COR-L47 (cell line): ENCODE results near the gene SLC5A11.
A peak's percentile ranks its signal among the peaks of the same experiment; 100 is the strongest.
"Not testable (repeated sequence)": the region's sequence is repeated elsewhere in the genome, so short reads cannot be mapped to it uniquely, and the experiment has no call there.

ENCODE experiments used
- DNase-seq: peaks from one replicate; lab custom pipeline; 2025; lab: John Stamatoyannopoulos, UW

SLC5A11 gene

DNA sequence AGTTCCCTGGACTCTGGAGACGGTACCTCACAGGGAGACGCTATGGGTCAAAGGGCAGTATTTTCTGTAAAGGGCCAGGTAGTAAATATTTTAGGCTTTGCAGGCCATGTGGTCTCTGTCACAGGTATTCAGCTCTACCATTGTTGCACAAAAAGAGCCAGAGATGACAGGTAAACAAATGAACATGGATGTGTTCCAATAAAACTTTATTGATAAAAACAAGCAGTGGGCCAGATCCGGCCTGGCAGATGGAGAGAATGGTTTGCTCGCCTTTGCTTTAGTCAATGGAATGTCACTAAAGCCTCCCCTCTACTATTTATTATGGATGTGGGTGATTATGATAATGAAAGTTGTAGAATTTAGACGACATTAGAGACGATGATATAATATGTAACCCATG, 8.9 kb upstream of the SLC5A11 start:
- DNase-seq = no peak

DNA sequence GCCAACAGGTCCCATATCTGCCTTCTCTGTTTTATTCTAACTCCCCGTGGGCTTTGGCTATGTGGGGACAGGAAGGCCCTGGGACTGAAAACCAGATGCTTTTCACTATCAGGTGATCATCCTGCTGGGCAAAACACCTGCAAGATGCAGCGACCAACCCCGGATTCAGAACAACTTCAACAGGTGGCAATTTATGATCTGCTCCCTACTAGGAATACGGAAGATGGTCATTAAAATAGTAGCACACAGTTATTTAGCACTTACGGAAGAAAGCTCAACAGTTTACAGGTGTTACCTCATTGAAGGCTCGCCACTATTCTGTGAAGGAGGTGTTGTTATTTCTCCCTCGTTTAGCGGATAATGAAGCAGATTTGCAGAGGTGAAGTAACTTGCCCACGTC, 7.8 kb upstream of the SLC5A11 start:
- DNase-seq = no peak

DNA sequence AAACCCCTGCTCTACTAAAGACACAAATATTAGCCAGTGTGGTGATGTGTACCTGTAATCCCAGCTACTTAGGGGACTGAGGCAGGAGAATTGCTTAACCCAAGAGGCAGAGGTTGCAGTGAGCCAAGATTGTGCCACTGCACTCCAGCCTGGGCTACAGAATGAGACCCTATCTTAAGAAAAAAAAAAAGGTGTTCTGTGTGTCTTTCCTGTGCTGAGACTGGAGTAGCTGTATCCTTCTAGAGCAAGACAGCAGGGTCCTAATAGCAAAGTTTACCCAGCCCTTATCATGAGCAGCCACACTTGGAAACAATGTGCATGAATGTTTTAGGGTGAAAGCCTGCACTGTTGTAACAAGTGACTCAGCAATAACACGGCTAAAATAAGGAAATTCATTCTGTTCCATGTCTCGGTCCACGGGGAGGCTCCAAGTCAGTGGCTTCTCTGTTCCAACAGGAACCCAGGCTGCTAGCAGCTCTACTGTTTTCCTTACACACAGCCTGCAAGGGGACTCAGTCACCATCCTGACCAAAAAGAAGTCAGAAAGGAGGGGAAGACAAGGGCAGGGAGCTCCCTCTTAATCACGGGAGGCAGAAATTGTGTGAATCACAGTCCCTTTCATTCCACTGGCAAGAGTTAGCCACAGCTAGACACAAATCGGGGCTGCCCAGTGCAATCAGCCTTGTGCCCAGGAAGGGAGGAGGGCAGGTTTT, 7.1 kb upstream of the SLC5A11 start:
- no peak for DNase-seq

DNA sequence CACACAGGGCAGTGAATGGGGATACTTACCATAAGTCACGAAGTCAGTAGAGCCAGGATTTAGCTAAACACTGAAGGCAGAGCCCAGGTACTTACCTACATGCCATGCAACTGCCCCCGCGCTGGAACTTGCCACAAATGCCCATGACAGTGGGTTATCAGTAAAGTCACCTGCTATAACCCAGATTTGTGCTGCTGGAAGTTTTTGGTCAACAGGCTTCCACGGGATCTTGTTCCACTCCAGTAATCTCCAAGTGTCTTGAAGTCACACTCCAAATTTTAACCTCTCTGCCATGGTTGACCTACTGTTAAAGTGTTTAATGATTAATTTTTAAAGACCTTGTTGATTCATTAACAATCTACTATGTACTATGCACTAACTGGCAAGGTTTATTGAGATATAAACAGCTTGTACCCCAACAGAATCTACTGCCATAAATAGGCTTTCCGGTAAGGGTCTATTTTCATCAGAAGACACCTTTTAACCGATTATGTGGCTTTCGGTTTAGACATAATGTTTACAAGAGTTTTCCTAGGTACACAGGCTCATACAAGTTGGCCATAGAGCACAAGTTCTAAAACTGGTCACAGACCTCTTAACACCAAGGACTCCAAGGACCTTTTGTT, 6.3 kb upstream of the SLC5A11 start:
- no peak for DNase-seq

DNA sequence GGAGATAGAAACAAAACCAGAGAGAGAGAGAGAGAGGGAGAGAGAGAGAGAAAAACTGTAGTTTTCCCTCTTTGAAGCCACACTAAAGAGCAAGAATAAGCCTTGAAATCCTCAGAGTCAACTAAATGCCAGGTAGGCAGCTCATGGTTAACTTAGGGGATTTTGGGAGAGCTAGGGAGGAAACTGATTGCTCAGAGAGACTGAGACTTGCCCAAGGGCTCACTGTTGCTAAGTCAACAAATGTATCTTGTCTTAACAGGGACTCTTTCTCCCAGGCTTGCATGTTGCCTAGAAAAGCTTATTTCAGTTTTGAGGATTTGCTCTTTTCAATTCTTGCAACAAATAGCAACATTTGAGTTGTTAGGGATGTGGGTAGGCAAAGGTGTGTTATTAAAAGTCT, 4.5 kb upstream of the SLC5A11 start:
- no peak for DNase-seq

DNA sequence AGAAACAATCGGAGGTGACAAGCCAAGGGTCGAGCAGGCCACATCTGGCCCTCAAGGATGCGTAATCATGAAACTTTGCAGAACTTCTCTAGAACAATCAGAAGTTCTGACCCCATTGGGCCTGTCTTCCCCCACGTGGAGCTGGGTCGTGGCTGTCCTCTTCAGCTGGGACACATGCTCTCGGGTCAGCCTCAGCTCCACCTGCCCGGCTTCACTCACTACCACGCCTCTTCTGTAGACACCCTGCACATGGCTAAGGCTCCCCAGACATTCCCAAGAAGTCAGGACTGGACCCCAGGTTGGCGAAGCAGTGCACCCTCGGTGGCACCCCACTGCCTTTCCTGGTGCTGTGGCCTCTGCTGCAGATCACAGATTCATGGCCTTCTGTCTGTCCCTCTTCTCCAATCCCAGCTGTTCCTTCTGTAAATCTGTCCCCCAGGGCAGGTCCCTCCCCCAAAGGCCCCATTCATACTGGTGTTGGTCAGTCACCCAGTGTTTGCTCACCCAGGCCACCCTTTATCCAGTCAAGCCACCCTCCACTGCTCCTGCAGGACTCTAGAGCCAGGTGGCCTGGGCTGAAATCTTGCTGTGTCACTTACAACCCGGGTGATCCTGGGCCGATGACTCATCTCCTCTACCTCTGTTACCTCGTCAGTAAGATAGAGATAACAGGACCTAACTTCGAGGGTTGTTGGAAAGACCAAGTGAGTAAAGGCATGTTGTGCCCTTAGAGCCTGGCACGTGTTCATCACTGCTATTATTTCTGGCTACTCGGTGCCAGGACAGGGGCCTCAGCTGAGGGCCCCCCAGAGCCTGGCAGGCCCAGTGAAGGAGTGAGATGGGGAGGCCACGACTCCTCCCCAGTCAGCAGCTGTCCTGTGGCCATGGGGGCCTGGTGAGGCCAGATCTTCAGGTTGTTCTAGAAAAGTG, 1.4 kb upstream of the SLC5A11 start:
- DNase-seq = no peak

DNA sequence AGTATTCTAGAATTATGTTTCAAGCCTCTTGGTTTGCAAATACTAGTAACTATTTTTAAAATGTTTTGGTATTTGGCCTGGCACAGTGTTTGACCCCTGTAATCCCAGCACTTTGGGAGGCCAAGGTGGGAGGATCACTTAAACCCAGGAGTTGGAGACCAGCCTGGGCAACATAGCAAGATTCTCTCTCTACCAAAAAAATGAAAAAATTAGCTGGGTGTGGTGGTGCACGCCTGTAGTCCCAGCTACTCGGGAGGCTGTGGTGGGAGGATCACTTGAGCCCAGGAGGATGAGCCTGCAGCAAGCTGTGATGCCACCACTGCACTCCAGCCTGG, 765 bp upstream of the SLC5A11 start:
- not testable (repeated sequence) for DNase-seq

DNA sequence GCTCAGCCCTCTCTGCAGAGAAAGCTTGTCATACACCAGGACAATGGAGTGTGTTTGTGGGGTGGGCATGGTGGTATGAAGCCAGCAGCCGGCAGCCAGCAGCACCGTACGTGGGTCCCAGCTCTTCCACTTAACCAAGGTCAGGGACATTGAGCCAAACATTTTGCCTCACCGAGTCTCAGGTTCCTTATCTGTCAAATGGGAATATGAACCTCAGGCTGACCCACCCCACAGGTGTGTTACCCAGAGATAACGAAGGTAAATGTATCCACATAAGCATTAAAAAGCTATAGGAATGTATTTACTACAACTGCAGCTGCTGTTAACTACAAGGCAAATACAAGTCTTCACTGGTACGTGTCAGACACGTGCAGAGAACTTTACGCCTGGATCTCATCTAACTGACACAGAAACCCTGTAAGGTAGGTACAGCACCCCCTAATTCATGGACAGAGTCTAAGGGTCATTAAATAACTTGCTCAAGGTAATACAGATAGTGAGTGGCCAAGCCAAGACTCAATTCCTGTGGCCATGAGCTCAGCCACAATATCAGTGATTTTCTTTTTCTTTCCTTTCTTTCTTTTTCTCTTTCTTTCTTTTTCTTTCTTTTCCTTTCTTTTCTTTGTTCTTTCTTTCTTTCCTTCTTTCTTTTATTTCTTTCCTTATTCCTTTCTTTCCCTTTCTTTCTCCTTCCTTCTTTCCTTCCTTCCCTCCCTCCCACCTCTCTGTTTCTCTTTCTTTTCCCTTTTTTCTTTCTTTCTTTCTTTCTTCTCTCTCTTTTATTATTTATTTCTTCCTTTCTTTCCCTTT, 990 bp downstream of the SLC5A11 start:
- DNase-seq = no peak

DNA sequence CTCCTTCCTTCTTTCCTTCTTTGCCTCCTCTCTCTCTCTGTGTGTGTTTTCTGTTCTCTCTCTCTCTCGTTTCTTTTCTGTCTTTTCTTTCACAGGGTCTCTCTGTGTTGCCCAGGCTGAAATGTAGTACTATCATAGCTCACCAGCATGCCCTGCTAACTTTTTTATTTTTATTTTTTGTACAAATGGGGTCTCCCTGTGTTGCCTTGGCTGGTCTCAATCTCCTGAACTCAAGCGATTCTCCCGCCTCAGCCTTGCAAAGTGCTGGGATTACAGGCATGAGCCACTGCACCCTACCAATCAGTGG, 1.5 kb downstream of the SLC5A11 start:
- no peak for DNase-seq

DNA sequence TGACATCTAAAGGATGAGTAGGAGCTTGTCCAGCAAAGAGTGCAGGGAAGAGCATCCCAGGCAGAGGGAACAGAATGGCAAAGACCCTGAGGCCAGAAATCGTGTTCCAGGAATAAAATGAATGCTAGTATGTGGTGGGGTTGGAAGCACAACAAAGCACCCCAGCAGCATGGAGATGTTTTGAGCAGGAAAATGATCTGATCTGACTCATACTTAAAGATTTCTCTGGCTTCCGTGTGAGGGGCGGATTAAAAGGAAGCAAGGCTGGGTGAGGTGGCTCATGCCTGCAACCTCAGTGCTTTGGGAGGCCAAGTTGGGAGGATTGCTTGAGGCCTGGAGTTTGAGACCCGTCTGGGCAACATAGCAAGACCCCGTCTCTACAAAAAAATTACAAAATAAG, 2.3 kb downstream of the SLC5A11 start:
- no peak for DNase-seq

DNA sequence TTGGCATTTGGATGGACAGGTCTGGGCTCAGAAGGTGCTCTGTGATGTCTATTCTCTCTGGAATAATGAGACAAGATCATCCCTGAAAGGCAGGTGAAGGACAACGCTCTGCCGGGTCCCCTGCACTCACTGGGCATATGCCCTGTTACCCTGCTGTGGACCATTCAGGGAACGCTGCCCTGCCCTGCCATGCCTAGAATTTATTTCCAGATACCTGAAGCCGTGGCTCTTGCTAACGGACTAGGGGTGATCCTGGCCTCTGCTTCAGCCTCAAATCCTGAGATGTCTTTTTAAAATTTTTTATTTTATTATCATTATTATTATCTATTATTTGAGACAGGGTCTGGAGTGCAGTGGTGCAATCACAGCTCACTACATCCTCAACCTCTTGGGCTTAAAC, 3.9 kb downstream of the SLC5A11 start:
- no peak for DNase-seq

DNA sequence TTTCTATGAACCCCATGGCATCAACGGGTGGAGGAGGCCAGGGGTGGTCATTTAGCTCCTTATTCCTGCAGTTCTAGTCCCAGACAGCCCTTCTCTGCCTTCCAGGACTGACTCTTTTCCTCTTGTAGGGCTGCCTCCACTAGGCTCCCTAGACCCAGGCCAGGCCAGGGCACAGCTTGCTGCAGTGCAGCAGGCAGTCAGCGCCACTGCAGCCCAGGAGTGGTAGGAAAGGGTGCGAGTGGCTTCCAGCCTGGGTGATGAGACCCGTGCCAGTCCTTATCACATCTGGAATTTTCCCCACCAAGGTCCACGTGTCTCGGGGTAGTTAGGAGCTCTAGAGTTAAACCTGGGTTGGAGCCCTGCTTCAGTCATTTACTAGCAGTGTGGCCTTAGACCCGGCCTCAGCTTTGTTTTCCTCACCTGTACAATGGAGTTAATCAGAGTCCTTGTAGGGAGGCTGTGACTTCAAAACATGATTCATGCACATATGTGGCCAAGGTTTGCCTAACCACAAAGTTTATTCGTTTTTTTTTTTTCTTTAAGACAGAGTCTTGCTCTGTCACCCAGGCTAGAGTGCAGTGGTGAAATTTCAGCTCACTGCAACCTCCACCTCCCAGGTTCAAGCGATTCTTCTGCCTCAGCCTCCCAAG, 4.7 kb downstream of the SLC5A11 start:
- DNase-seq = no peak

DNA sequence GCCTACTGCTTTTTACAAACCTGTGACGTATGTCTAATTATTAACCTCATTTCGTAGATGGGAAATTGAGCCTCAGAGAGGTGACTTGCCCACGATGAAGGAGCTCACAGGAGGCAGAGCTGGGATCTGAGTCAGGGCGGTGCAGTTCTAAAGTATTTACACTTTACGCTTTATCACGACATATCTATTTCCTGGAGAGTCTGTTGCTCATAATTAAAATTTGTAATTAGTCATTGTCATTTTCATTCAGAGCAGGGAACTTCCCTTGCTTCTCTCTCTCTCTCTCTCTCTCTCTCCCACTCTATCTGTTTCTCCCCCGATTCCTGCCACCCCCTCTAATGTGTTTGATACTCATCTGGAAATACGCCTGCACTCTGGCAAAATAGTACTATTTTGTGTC, 5.9 kb downstream of the SLC5A11 start:
- no peak for DNase-seq

DNA sequence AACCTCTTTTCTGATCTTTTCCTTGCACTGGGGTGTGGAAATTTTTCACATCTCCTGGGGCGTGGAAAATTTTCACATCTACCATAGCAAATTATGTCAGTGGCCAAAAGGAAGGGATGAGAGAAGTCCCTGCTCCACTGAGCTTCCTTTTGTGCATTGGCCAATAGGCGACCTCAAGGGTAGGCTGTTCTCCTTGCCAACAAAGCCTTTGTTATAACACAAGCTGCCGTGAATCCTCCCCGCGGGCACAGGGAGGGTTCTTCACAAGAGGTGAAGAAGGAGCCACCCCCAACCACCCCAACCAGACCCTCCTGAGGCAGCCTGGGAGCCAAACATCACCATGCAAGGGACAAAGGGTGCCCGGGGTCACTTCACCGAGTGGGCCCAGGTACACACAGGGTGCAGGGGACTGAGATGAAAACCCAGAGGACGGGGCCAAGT, 6.5 kb downstream of the SLC5A11 start:
- DNase-seq = no peak

DNA sequence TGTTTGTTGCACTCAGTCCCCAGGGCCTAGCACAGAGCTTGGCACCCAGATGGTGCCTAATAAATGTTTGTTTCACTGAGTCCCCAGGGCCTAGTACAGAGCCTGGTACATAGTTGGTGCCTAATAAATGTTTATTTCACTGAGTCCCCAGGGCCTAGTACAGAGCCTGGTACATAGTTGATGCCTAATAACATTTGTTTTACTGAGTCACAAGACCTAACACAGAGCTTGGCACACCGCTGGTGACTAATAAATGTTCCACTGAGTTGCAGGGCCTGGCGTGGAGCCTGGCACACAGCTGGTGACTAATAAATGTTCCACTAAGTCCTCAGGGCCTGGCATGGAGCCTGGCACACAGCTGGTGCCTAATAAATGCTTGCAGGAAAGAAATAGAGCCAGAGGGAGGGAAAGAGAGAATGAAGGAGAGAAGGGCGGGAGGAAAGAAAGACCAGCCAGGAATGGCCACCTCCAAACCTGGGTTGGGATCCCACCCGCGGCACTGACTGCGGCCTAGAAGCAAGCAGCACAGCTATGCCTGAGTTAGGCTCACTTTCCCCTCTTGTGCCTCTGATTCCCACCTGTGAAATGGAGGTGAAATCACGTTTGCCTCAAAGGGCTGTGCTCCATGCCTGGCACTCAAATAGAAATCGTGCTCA, 7.5 kb downstream of the SLC5A11 start:
- no peak for DNase-seq

DNA sequence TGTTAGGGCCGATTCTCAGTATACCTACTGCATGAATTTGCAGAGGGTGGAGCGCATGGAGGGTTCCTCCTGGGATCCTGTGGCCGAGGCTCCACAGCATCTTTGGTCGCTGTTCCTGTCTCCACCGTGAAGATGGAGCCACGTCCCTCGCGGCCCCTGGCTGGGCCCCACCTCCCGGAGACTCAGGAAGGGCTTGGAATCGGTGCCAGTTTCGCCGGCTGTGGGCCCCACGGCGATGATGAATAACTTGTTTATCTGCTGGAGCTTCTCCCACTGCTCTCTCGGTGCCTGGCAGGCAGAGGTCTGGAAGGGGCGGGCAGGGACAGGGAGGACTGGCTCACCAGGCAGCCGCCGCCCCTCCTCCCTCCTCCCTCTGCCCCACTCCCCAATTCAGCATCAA, 8.1 kb downstream of the SLC5A11 start:
- DNase-seq = peak; percentile 15

DNA sequence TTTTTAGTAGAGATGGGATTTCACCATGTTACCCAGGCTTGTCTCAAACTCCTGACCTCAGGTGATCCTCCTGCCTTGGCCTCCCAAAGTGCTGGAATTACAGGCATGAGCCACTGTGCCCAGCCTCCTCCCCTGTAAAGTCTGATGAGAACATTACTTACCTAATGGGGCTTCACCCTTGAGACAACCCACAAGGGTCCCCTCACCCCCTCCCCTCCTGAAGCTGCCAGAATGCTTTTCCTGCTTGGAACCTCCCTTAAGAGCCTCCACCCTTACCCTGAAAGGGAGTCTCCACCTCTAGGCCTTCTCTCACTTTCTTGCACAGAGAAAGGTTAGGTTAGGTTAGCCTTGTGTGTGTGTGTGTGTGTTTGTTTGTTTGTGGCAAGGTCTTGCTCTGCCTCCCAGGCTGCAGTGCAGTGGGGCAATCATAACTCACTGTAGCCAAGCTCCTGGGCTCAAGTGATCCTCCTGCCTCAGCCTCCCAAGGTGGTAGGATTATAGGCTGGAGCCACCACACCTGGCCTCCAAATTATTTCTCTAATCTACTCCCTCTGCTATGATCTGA, 8.9 kb downstream of the SLC5A11 start:
- DNase-seq = no peak

DNA sequence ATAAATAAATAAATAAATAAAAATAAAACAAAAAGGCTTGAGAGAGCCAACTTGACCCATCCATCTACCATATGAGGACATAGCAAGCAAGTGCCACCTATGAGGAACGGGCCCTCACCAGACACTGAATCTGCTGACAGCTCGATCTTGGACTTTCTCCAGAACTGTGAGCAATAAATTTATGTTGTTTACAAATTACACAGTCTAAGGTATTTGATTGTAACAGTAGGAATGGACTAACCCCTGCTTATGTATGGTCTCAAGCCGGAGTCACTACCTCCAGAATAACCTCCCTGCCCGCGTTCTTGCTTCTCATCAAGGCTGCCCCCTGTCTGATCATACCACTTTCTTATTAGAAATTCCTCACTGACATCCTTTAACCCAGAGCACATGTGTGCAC, 9.9 kb downstream of the SLC5A11 start:
- no peak for DNase-seq

DNA sequence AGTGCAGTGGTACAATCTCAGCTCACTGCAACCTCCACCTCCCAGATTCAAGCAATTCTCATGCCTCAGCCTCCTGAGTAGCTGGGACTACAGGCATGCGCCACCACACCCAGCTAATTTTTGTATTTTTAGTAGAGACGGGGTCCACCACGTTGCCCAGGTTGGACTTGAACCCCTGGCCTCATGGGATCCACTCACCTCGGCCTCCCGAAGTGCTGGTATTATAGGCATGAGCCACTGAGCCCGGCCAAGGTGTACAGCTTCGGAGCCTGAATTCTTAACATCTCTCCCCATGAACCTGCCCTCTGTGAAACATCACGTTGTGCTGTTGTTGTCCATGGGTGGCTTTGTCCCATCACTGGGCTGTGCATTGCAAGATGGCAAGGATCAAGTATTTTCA, 11.1 kb downstream of the SLC5A11 start:
- not testable (repeated sequence) for DNase-seq

DNA sequence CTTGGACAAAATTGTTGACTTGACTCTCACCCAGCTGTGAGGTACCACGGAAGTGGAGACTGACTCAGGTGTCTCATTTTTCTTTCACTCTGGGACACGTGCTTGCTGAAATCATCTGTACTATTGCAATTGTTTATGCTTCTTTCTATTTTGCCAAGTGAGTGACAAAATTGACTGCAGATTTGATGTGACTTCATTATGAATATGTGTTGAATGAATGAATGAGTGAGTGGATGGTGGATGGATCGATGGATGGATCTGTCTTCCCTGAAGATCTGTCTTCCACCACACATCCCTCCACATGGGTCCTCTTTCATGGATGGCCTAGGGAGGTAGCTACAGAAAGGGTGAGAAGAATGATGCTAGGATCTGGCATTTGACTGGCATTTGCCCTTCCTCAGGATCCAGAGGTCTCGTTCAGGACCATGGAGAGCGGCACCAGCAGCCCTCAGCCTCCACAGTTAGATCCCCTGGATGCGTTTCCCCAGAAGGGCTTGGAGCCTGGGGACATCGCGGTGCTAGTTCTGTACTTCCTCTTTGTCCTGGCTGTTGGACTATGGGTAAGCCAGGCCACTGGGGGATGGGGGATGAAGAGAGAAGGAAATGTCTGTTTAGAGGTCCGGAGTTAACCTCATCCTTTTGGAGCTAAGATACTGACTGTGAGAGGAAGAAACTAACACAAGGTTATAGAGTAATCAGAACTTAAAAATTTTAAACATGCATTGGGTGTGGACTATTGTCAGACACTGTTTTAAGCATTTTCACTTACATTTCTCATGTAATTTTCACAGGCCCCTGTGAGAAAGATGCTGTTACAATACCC, 12.7 kb downstream of the SLC5A11 start:
- no peak for DNase-seq
